AG04449 (cell line): ENCODE results near the gene CPHXL2.

Experiments
- CTCF ChIA-PET: fragments of 350-600 bp; formaldehyde crosslinking; extraction: SDS; loops from one replicate; lab custom pipeline; 2021; ENCODE audit warnings: antibody characterized with exemption; lab: Yijun Ruan, JAX
- POLR2A ChIA-PET: fragments of 400-600, 350-600 bp; formaldehyde crosslinking; extraction: SDS; loops from one replicate; lab custom pipeline; 2020; ENCODE audit warnings: antibody characterized with exemption, inconsistent platforms; lab: Yijun Ruan, JAX
- DNase-seq: peaks from one replicate; pipeline ENCODE4 v3.0.0-alpha.2; 2010; ENCODE audit warnings: low read depth, low spot score
- H3K4me3 ChIP-seq: 2 replicates; pipeline ENCODE4 v1.5.1; 2011; ENCODE audit warnings: low read depth, mild to moderate bottlenecking, control low read depth, low read length
- TF ChIP-seq, protein P1 (sequence below): IDR thresholded peaks from one replicate; pipeline ENCODE4 v1.5.1; 2011; ENCODE audit warnings: mild to moderate bottlenecking, moderate library complexity, low read length, control low read depth, inconsistent platforms; ENCODE audit not compliant: insufficient read depth; ENCODE audit errors: missing control alignments

CPHXL2 gene

DNA sequence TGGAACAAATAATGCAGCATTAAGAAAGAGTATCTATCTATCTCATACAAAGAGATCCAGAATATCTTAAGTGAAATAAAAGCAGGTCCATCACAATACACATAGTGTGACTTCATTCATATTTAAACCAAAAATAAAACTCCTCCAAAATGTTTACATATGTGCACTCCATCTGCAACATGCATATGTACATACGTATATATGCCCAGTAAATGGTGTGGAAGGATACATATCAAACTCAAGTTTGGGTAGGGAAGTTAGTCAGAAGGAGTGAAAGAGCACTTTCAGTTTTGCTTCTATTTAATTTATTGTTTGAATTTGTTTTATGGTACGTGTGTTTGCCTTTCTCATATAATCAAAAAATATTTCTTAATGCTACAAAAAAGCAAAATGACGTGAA lies 41.8 kb downstream of the CPHXL2 start:
- POLR2A ChIA-PET = no interaction called here
- H3K4me3 ChIP-seq = no peak overlapping the region
- no peak for DNase-seq
- CTCF ChIA-PET = interaction anchor here (1.3 kb wide), 1 partner anchor 118 kb away, joined by 3 read pairs; no protein-coding TSS in a partner anchor
- TF ChIP-seq, protein P1, sequence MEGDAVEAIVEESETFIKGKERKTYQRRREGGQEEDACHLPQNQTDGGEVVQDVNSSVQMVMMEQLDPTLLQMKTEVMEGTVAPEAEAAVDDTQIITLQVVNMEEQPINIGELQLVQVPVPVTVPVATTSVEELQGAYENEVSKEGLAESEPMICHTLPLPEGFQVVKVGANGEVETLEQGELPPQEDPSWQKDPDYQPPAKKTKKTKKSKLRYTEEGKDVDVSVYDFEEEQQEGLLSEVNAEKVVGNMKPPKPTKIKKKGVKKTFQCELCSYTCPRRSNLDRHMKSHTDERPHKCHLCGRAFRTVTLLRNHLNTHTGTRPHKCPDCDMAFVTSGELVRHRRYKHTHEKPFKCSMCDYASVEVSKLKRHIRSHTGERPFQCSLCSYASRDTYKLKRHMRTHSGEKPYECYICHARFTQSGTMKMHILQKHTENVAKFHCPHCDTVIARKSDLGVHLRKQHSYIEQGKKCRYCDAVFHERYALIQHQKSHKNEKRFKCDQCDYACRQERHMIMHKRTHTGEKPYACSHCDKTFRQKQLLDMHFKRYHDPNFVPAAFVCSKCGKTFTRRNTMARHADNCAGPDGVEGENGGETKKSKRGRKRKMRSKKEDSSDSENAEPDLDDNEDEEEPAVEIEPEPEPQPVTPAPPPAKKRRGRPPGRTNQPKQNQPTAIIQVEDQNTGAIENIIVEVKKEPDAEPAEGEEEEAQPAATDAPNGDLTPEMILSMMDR = no peak

DNA sequence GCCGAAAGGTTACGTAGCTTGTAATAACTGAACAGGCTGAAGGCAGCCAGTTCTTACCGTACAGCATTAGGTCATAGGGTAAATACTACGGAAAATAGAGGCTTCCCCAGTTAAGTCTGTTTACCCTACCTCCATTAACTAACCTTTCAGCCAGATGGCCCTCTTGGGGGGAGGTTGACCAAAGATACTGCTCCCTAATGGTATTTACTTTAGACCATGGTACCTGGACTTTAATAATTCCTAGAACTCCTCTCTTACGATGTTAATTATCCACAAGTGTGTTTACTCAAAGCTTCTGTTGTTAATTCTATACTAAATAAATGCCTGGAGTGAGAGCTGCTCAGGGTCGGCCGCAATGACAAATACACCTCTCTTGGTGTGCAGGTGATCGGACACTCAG lies 44.0 kb downstream of the CPHXL2 start:
- ChIA-PET CTCF (interaction anchor here (0.9 to 1.3 kb wide), 3 partner anchors 9 to 168 kb away, joined by 3 to 4 read pairs (median 3); no protein-coding TSS in a partner anchor), POLR2A (no interaction called here)
- TF ChIP-seq, protein P1 = no peak
- no peak overlapping the region for H3K4me3 ChIP-seq
- DNase-seq = no peak

DNA sequence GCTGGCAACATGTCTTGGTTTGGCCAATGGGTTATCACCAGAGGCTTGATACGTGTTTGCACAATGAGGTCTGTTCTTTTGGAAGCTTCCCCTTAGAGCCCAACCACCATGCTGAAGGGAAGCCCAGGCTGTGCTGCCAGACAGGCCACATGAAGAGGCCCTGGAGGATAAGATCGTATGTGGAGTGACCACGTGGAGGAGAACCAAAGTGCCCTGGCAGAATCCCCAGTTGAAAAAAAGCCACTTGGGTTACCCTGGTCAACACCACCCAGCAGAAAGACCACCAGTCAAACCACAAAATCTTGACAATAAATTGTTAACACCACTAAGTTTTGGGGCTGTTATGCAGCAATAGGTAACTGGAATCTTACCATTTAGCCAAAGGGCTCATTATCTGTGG lies 46.8 kb downstream of the CPHXL2 start:
- H3K4me3 ChIP-seq = no peak overlapping the region
- POLR2A ChIA-PET = no interaction called here
- CTCF ChIA-PET = interaction anchor here (1.0 to 2.4 kb wide), 2 partner anchors 8 to 10 kb away, joined by 3 to 9 read pairs; partner anchors contain the start of gene ADAT1
- no peak for DNase-seq
- TF ChIP-seq, protein P1 = no peak

GRCh38 chr16:75629132-75629531 lies 47.7 kb downstream of the CPHXL2 start:
- CTCF ChIA-PET = no interaction called here
- H3K4me3 ChIP-seq = no peak overlapping the region
- TF ChIP-seq, protein P1 = no peak
- POLR2A ChIA-PET = interaction anchor here (0.5 kb wide), 1 partner anchor 1574 kb away, joined by 3 read pairs; no protein-coding TSS in a partner anchor
- no peak for DNase-seq

- H3K4me3 ChIP-seq = no peak overlapping the region
- DNase-seq = no peak
- CTCF ChIA-PET = no interaction called here
- POLR2A ChIA-PET = no interaction called here
- TF ChIP-seq, protein P1 = no peak
Measured at GRCh38 chr16:75628351-75628750, 48.5 kb downstream of the CPHXL2 start.

- DNase-seq = no peak
- CTCF ChIA-PET = no interaction called here
- TF ChIP-seq, protein P1 = no peak
- POLR2A ChIA-PET = no interaction called here
- H3K4me3 ChIP-seq = no peak overlapping the region
Measured at GRCh38 chr16:75627851-75628250, 49.0 kb downstream of the CPHXL2 start.
